ENCODE data around the gene UNK. TPM values are rescaled to one million over a fixed set of nuclear protein-coding genes. Genes with fewer than 3 reads are reported as not detected.

UNK gene
- total RNA-seq, 1 experiment from 2014 or later = 35.4 TPM

GRCh38 chr17:75753514-75754377, 30.9 kb upstream of the UNK start (continued):
- TF ChIP-seq ZNF532 (CRISPR knock-in tag; IDR thresholded peaks at IDR 0.05; ENCODE audit: borderline replicate concordance) = no peak
- TF ChIP-seq MYBL2 (CRISPR knock-in tag; IDR thresholded peaks at IDR 0.05) = 0 out of 2 replicates have a peak, but pooled peaks have one; percentile 44
- no peak for TF ChIP-seq ZBTB21 (CRISPR knock-in tag; IDR thresholded peaks at IDR 0.05; ENCODE audit: borderline replicate concordance)
- TF ChIP-seq IRF1 (CRISPR knock-in tag; IDR thresholded peaks at IDR 0.05) = peak; percentile 42; the same call in 1 of the 2 replicates

GRCh38 chr17:75754378-75755204, 30.0 kb upstream of the UNK start:
- Mint-ChIP-seq H3K36me3 (no peaks in the 10 kb centered on the region), H3K4me1 (peaks cover 13% of the 10 kb centered on the region), H3K9me3 (no peaks in the 10 kb centered on the region), H3K4me3 (peak overlapping the region; percentile 11), H3K27ac (peak overlapping the region; percentile 38), H3K27me3 (ENCODE audit: low read depth) (peaks cover 8% of the 10 kb centered on the region)
- CTCF ChIA-PET = interaction anchor here (0.6 to 9.4 kb wide), 49 partner anchors 8 to 514 kb away, joined by 3 to 318 read pairs (median 9); partner anchors contain the start of genes GALK1, GGA3, ITGB4 and MRPS7
- TF ChIP-seq ZNF121 (CRISPR knock-in tag; IDR thresholded peaks at IDR 0.05) = 0 out of 2 replicates have a peak, but pooled peaks have one; percentile 13
- no peak for TF ChIP-seq TCF7 (CRISPR knock-in tag; IDR thresholded peaks at IDR 0.05; ENCODE audit: low read depth)
- no peak for TF ChIP-seq EMX1 (CRISPR knock-in tag; IDR thresholded peaks at IDR 0.05)
- ATAC-seq (no peak), DNase-seq (ENCODE audit: low spot score) (no peak)
- POLR2A ChIA-PET = interaction anchor here (1.3 to 1.6 kb wide), 3 partner anchors 10 to 25 kb away, joined by 4 to 13 read pairs (median 7); partner anchors contain the start of gene GALK1

GRCh38 chr17:75755205-75755901, 29.3 kb upstream of the UNK start:
- Mint-ChIP-seq H3K27me3 (ENCODE audit: low read depth) (peaks cover 8% of the 10 kb centered on the region), H3K4me3 (peak overlapping the region; percentile 11; the same call in 1 of the 2 replicates), H3K9me3 (no peaks in the 10 kb centered on the region), H3K4me1 (peaks cover 13% of the 10 kb centered on the region), H3K36me3 (no peaks in the 10 kb centered on the region), H3K27ac (no peak overlapping the region)
- ATAC-seq = no peak; the same call in 1 of the 2 replicates
- TF ChIP-seq ZNF416 (CRISPR knock-in tag; IDR thresholded peaks at IDR 0.05) (no peak), ZNF138 (CRISPR knock-in tag; conservative IDR thresholded peaks at IDR 0.05) (no peak), HMGXB4 (CRISPR knock-in tag; IDR thresholded peaks at IDR 0.05) (no peak)
- POLR2A ChIA-PET = interaction anchor here (0.5 kb wide), 2 partner anchors 10 to 32 kb away, joined by 3 read pairs; no protein-coding TSS in a partner anchor
- no peak for DNase-seq (ENCODE audit: low spot score)
- CTCF ChIA-PET = interaction anchor here (0.6 to 9.4 kb wide), 6 partner anchors 7 to 126 kb away, joined by 3 to 318 read pairs (median 42); partner anchors contain the start of genes GALK1 and SMIM5

Measured in WTC11 (cell line).